Mucosa of stomach (tissue), 1 donor: ENCODE results near the gene MAP3K9.

Experiments
- H3K27me3 ChIP-seq: one replicate; pipeline ENCODE4 v1.7.0; 2013; ENCODE audit warnings: mild to moderate bottlenecking, low read length; ENCODE audit not compliant: control insufficient read depth, insufficient read depth
- H3K36me3 ChIP-seq: one replicate; pipeline ENCODE4 v1.7.0; 2013; ENCODE audit warnings: low read length; ENCODE audit not compliant: control insufficient read depth, insufficient read depth
- H3K4me1 ChIP-seq: one replicate; pipeline ENCODE4 v1.7.0; 2013; ENCODE audit warnings: mild to moderate bottlenecking, low read length; ENCODE audit not compliant: control insufficient read depth, insufficient read depth
- H3K4me3 ChIP-seq: one replicate; pipeline ENCODE4 v1.7.0; 2013; ENCODE audit warnings: low read length
- H3K9ac ChIP-seq: one replicate; pipeline ENCODE4 v1.7.0; 2013; ENCODE audit warnings: mild to moderate bottlenecking, low read length, moderate library complexity
- H3K9me3 ChIP-seq: one replicate; pipeline ENCODE4 v1.7.0; 2013; ENCODE audit warnings: mild to moderate bottlenecking, low read length, moderate library complexity; ENCODE audit not compliant: control insufficient read depth
- donor health status: Pancreatic carcinoma.

Gene MAP3K9

DNA sequence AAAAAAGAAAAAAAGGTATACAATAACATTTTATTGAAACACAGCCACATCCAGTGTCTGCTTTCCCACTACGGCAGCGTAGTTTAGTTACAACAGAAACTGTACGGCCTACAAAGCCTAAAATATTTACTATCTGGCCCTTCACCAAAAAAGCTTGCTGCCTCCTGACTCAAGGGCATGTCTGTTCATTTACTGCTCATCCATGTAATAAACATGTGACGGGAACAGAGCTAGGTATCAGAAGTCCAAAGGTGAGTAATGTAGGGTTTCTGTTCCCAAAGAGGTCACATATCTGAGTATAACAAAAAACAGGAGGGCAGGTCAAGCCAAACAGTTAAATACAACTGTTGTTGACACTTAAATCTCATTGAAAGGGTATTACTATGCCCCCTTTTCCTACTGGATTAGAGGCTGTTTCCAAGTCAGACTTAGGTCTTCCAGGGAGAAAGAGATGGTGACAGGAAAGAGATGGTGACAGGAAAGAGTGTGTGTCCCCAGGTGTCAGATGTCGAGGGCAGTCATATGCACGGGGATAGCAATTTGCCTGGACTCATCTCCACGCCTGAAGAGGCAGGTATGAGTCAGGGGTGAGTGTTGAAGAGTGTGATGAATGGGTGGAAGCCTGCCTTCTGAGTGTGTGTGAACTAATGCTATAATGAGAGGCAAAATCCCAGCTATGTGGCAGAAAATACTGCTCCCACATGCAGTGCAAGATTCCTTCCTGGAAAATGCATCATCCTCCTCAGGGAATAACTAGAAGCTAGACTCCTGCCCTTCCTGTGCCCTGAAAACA, 77.7 kb downstream of the MAP3K9 start:
- Histone ChIP-seq H3K9ac (no peak overlapping the region), H3K4me1 (no peaks in the 10 kb centered on the region), H3K27me3 (no peaks in the 10 kb centered on the region), H3K36me3 (no peaks in the 10 kb centered on the region), H3K9me3 (no peaks in the 10 kb centered on the region), H3K4me3 (no peak overlapping the region)

DNA sequence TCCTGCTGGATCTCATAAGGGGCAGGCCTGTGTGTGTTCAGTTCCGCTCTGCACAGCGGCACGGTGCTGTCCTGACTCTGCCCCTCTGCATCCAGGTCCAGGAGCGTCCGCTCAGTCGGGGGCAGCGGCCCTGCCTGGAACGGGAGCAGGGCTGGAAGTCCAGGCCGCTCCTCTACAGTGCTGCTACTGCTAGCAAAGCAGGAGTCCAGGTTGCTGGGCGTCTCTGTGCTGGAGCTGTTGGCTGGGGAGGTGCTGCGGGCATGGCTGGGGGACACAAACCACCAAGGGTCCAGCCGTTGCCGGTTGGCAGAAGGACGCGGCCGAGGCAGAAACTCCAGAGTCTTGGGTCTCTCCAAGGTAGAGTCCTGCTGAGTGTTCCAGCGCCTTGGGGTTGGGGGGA, 78.9 kb downstream of the MAP3K9 start:
- Histone ChIP-seq H3K27me3 (no peaks in the 10 kb centered on the region), H3K4me3 (no peak overlapping the region), H3K4me1 (no peaks in the 10 kb centered on the region), H3K9ac (no peak overlapping the region), H3K9me3 (no peaks in the 10 kb centered on the region), H3K36me3 (no peaks in the 10 kb centered on the region)

DNA sequence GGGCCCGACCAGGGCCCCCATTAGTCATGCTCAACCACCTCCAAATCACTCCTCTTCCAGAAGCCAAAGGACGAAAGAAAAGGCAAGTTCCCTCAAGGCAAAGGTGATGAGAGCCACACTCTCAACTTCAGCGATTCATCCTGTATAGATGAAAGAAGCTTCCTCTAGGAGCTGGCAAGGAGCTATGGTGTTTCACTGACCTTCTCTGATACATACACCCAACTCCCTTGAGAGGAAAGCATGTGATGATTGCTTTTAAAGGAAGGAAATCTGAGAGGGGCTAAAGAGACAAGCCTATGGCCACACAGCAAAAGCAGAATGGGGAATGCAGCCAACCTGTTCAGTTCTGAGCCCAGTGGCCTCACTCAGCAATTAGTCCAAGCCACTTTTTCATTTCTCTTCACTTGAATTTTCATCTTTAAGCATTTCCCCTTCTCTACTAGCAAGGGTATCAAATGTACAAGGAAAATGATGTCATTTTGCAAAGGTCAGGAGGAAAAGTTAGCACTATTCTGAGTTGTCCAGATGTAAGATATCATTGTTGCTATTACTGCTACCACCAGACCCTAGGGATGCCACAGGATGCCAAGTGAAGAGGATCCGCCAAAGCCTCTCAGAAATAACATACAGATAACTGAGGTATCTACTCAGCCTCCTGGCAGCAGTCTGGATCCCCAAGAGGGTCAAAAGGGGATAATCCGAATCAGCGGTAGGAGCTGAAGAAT, 82.5 kb downstream of the MAP3K9 start:
- Histone ChIP-seq H3K4me1 (no peaks in the 10 kb centered on the region), H3K9ac (no peak overlapping the region), H3K4me3 (no peak overlapping the region), H3K9me3 (no peaks in the 10 kb centered on the region), H3K27me3 (no peaks in the 10 kb centered on the region), H3K36me3 (no peaks in the 10 kb centered on the region)

DNA sequence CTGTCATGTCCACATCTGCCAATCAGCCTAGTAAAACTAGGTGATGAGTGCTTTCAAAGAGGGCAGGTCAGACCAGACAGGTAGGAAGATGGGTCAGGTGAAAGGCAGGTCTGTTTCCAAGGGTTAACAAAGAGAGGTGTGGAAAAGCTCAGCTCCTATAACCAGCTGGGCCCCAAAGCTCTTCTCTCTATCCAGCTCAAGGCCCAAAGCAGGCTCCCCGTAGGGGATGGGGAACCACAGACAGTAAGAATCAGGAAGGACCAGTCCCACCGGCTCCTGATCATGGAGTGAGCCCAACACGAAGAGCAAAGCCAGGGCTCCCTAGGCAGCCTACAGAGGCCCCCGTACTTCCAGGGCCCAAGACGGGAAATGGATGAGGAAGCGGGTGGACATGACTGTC, 84.4 kb downstream of the MAP3K9 start:
- H3K4me1 ChIP-seq = no peaks in the 10 kb centered on the region
- no peaks in the 10 kb centered on the region for H3K9me3 ChIP-seq
- H3K36me3 ChIP-seq = no peaks in the 10 kb centered on the region
- H3K27me3 ChIP-seq = no peaks in the 10 kb centered on the region
- no peak overlapping the region for H3K9ac ChIP-seq
- H3K4me3 ChIP-seq = no peak overlapping the region

DNA sequence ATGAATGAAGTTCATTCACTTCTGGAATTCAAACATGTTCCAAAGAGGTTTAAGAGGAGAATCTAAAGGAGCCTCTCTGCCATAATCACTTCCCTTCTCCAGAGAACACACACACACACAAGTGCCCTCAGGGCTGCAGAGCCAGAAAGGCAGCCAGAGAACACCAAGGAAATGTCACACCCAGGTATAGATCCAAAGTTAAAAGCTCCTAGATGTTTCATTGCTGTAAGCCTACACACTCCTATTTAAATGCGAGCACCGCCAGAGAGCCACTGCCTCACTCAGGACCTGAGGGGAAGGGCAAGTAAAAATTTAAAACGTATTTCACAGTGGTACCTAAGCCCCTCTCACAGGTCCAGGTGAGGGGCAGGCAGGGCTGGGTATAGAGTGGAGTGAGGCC, 85.2 kb downstream of the MAP3K9 start:
- H3K36me3 ChIP-seq = no peaks in the 10 kb centered on the region
- no peak overlapping the region for H3K9ac ChIP-seq
- H3K4me1 ChIP-seq = no peaks in the 10 kb centered on the region
- H3K27me3 ChIP-seq = no peaks in the 10 kb centered on the region
- no peak overlapping the region for H3K4me3 ChIP-seq
- no peaks in the 10 kb centered on the region for H3K9me3 ChIP-seq

DNA sequence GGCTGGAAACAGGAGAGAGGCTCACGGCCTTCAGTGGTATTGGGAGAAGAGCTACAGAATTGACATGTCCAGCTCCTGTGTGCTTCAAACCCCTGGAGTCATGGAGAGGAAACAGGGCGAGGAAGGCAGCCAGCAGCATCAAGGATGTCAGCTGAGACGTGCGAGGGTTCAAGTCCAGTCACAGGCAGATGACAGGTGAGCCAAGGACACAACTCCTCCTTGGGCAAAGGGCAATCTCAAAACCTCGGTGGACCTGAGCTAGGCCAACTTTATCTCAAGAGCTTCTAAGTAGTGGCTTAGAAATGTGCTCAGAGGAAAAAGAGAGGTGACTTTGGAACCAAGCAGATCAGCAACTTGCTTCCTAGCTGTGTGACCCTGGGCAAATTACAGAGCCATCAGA, 86.0 kb downstream of the MAP3K9 start:
- Histone ChIP-seq H3K36me3 (no peaks in the 10 kb centered on the region), H3K4me3 (no peak overlapping the region)

DNA sequence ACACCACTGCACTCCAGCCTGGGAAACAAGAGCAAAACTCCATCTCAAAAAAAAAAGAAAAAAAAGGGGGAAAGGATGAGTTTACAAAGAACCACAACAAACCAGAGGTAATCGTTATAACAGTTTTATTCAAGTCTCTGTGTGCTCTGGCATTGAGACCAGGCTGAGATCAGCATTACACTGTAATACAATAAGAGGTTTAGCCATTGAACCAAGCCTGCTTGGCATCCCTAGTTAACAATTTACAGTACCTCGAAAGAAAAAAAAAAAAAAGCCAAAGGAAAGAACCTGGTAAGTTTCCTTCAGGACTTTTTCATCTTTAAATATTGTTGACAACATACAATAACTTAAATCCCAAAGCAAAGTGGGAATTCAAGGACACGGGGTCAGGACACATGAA, 86.9 kb downstream of the MAP3K9 start:
- Histone ChIP-seq H3K9me3 (no peaks in the 10 kb centered on the region), H3K9ac (no peak overlapping the region), H3K4me1 (peaks cover 8% of the 10 kb centered on the region), H3K27me3 (no peaks in the 10 kb centered on the region), H3K36me3 (no peaks in the 10 kb centered on the region), H3K4me3 (no peak overlapping the region)

More for the DNA sequence above, 86.0 kb downstream of the MAP3K9 start:
- Histone ChIP-seq H3K4me1 (peaks cover 7% of the 10 kb centered on the region), H3K27me3 (no peaks in the 10 kb centered on the region), H3K9me3 (no peaks in the 10 kb centered on the region), H3K9ac (no peak overlapping the region)

DNA sequence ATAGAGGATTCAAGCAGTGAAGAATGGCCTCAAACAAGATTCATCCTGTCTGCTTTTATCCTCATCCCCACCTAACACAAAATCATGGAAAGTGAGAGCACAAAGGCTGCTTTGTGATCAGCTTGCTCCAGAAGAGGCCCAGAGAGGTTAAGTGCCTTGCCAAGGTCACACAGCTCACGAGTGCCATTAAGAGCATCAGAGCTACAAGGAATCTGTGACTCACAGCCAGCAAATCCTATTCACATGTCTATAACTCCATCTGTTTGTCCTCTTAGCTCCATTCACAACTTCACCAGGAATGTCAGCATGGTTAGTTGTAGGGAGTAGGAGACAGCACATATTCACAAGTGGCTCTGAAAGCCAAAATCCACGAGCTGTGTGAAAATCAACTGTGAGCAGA, 87.8 kb downstream of the MAP3K9 start:
- Histone ChIP-seq H3K9me3 (no peaks in the 10 kb centered on the region), H3K4me1 (peaks cover 13% of the 10 kb centered on the region), H3K4me3 (no peak overlapping the region), H3K27me3 (no peaks in the 10 kb centered on the region), H3K36me3 (no peaks in the 10 kb centered on the region), H3K9ac (no peak overlapping the region)

DNA sequence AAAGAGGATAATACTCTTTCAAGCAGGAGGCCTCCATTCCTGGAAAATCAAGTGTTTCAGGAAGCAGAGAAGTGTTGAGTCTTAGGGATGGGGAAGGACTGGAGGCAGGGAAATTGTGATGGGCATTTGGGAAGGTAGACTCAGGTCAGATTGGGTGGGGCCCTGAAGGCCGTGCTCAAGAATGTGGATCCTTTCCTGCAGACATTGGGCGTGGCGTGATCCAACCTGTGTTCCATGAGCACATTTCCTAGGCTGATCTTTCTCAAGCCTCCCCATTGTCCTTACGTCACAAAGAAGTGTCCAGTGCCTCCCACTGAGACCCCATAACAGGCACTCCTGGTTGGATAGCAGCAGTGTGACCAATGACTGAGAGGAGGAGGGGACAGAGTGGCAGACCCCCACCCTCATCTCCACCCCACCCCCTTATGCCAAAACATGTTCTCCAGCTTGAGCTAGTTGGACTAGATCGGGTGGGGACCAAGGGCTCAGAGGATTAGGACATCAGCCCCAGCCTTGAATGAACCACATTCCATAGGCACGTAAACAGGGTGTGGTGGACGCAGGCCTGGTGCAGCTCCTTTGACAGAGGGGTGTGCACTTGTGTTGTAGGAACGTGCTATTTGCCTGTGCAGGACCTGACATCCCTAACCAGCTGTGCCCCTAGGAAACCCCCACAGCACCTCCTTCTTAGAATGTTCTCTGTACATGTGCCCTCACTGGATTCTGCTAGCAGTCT, 90.8 kb downstream of the MAP3K9 start:
- Histone ChIP-seq H3K36me3 (no peaks in the 10 kb centered on the region), H3K4me3 (no peak overlapping the region), H3K27me3 (no peaks in the 10 kb centered on the region), H3K9me3 (no peaks in the 10 kb centered on the region), H3K9ac (no peak overlapping the region), H3K4me1 (peaks cover 20% of the 10 kb centered on the region)

DNA sequence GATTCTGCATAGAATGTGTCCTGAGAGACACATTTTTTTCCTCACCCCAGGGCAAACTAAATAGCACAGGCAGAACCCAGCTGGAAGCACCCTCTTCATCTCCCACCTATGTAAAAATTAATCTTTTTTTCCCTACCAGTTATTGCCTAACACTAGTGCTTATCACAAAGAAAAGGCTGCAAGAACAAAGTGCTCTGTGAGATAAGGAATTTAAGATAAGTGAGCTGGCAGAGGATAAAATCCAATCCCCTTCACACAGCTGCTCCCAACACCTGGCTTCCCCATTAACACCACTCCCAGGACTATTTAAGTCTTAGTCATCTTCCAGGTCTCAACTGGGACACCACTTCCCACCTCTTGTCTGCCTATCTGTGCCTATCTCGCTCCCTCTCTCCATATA, 92.4 kb downstream of the MAP3K9 start:
- H3K4me1 ChIP-seq = peaks cover 21% of the 10 kb centered on the region
- no peak overlapping the region for H3K4me3 ChIP-seq
- no peaks in the 10 kb centered on the region for H3K36me3 ChIP-seq
- H3K9me3 ChIP-seq = no peaks in the 10 kb centered on the region
- no peaks in the 10 kb centered on the region for H3K27me3 ChIP-seq
- H3K9ac ChIP-seq = no peak overlapping the region

DNA sequence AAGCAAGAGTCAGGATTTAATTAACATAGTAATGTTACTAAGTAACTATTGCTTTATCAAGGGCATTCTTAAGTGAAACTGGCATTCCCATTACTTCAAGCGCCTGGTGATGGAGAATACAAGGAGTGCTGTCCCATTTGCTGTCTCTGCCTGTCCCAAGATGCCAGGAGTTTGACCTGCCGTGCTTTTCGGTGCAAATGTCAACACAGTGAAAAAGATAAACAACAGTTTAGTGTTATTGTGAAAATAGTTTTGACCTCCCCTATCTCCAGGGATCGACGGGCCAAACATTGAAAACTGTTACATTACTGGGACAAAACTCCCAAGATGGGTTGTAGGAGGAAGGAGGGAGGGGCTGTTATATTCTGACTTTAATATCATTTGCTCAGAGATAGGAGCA, 92.8 kb downstream of the MAP3K9 start:
- Histone ChIP-seq H3K9ac (no peak overlapping the region), H3K4me3 (no peak overlapping the region), H3K36me3 (no peaks in the 10 kb centered on the region), H3K4me1 (peaks cover 21% of the 10 kb centered on the region), H3K27me3 (no peaks in the 10 kb centered on the region), H3K9me3 (no peaks in the 10 kb centered on the region)

DNA sequence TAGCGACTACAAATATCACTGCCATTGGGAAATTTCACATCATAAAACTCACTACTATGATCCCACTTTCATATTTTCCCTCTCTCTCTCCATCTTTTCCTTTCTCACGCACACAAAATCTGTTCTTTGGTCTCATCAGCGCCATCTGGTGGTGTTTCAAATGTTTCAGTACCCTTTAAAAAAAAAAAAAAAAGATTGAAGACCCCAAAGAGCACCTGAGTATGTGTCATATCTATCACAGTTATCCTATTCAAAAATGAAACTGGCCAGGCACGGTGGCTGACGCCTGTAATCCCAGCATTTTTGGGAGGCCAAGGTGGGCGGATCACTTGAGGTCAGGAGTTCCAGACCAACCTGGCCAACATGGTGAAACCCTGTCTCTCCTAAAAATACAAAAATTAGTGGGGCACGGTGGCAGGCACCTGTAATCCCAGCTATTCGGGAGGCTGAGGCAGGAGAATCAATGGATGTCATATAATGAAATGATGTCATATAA, 95.2 kb downstream of the MAP3K9 start:
- H3K4me1 ChIP-seq = peaks cover 21% of the 10 kb centered on the region

More for the DNA sequence above, 95.2 kb downstream of the MAP3K9 start:
- no peak overlapping the region for H3K4me3 ChIP-seq
- H3K36me3 ChIP-seq = no peaks in the 10 kb centered on the region
- H3K9ac ChIP-seq = no peak overlapping the region
- no peaks in the 10 kb centered on the region for H3K27me3 ChIP-seq
- H3K9me3 ChIP-seq = no peaks in the 10 kb centered on the region
